Measurements from ENCODE around the gene ZNF556.
"Not testable (repeated sequence)": the region's sequence is repeated elsewhere in the genome, so short reads cannot be mapped to it uniquely, and the experiment has no call there.

Gene ZNF556

GRCh38 chr19:2887391-2887914 lies 20.3 kb downstream of the ZNF556 start:
- no peak overlapping the region for H3K4me3 ChIP-seq (ENCODE audit: low read depth, low read length)

GRCh38 chr19:2888731-2889224 lies 21.6 kb downstream of the ZNF556 start:
- no peak for DNase-seq (ENCODE audit: low read depth)
- H3K4me3 ChIP-seq (ENCODE audit: low read depth, low read length), result peak overlapping the region; percentile 30
- no peak for TF ChIP-seq CTCF (conservative IDR thresholded peaks at IDR 0.05; ENCODE audit: low read depth, low read length)

More at GRCh38 chr19:2887391-2887914, 20.3 kb downstream of the ZNF556 start:
- DNase-seq (ENCODE audit: low read depth), result peak; percentile 85
- peak; percentile 59 for TF ChIP-seq CTCF (conservative IDR thresholded peaks at IDR 0.05; ENCODE audit: low read depth, low read length)

GRCh38 chr19:2890531-2890930 lies 23.4 kb downstream of the ZNF556 start:
- H3K4me3 ChIP-seq (ENCODE audit: low read depth, low read length); DNase-seq (ENCODE audit: low read depth): not testable (repeated sequence)

- no peak overlapping the region for H3K4me3 ChIP-seq (ENCODE audit: low read depth, low read length)
- no peak for DNase-seq (ENCODE audit: low read depth)
- TF ChIP-seq CTCF (conservative IDR thresholded peaks at IDR 0.05; ENCODE audit: low read depth, low read length), result no peak
These were observed 29.6 kb downstream of the ZNF556 start for GRCh38 chr19:2896694-2897093.

- peak within 1 kb of the TSS; percentile 91 for H3K4me3 ChIP-seq (ENCODE audit: low read depth, low read length)
- peak; percentile 100 for DNase-seq (ENCODE audit: low read depth)
- no peak for TF ChIP-seq CTCF (conservative IDR thresholded peaks at IDR 0.05; ENCODE audit: low read depth, low read length)
These were observed 33.4 kb downstream of the ZNF556 start, which contains the start of gene ZNF57 for GRCh38 chr19:2900296-2901252. TSS of gene ZNF57 (plus strand) at chr19:2900928. CDS start at chr19:2901046, 118 bp downstream.

- no peak for DNase-seq (ENCODE audit: low read depth)
- TF ChIP-seq CTCF (conservative IDR thresholded peaks at IDR 0.05; ENCODE audit: low read depth, low read length), result no peak
- no peak overlapping the region for H3K4me3 ChIP-seq (ENCODE audit: low read depth, low read length)
These were observed 35.6 kb downstream of the ZNF556 start for GRCh38 chr19:2902590-2903218.

- not testable (repeated sequence) for DNase-seq (ENCODE audit: low read depth); H3K4me3 ChIP-seq (ENCODE audit: low read depth, low read length)
These were observed 36.2 kb downstream of the ZNF556 start for GRCh38 chr19:2903326-2903725.

Data from choroid plexus epithelial cell (primary cell).